ES-I3 (cell line): ENCODE data around the gene ATAD3B.
"Not testable (repeated sequence)": the region's sequence is repeated elsewhere in the genome, so short reads cannot be mapped to it uniquely, and the experiment has no call there.

Experiments
- H3K36me3 ChIP-seq: 2 replicates; pipeline ENCODE4 v1.6.1; 2013; ENCODE audit warnings: mild to moderate bottlenecking, low read length, control low read depth, moderate library complexity; ENCODE audit not compliant: insufficient read depth
- H3K4me1 ChIP-seq: 2 replicates; pipeline ENCODE4 v1.6.1; 2013; ENCODE audit warnings: mild to moderate bottlenecking, control low read depth, low read length; ENCODE audit not compliant: insufficient read depth
- H3K9ac ChIP-seq: 2 replicates; pipeline ENCODE4 v1.6.1; 2013; ENCODE audit warnings: low read depth, mild to moderate bottlenecking, low read length, moderate library complexity
- H3K9me3 ChIP-seq: 2 replicates; pipeline ENCODE4 v1.6.1; 2013; ENCODE audit warnings: mild to moderate bottlenecking, low read length, moderate library complexity; ENCODE audit not compliant: control insufficient read depth, insufficient read depth

Gene ATAD3B

GRCh38 chr1:1531947-1532346 is 60.4 kb downstream of the ATAD3B start:
- Histone ChIP-seq H3K9me3 (no peaks in the 10 kb centered on the region), H3K9ac (no peak overlapping the region), H3K4me1 (no peaks in the 10 kb centered on the region), H3K36me3 (0 out of 2 replicates have a peak, but pooled peaks cover 5% of the 10 kb centered on the region)

DNA sequence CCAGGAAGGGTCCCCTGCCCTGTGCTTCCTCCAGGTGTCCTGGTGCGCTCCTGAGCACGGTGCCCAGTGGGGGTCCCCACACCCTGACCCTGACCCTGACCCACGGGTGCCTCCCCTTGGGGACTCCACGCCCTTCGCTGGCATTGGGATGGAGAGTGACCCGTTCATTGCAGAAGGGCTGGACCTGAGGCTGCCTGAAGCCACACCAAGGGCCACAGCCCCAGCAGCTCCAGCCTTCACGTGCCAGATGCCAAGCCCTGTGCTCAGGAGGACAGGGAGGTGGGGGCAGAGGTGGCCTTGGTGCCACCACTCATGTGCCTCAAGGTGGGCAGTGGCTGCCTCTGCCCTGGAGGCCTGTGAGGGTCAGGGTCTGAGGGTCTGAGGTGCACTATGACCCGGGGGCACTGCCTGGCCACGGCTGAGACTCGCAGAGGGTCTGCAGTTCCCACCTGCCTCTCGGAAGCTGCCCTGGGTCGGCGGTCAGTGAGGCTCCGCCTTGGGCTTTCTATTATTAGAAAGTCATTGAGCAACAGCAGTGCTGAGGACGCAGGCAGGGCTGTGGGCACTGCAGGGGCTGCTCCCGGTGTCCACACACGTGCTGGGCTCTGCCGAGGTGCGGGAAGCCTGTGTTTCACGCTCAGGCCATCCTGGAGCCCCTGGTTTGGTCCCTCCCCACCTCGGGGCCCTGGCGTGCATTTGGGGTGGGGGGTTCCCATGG is 61.8 kb downstream of the ATAD3B start:
- not testable (repeated sequence) for H3K9me3 ChIP-seq, H3K36me3 ChIP-seq, H3K4me1 ChIP-seq

GRCh38 chr1:1533894-1534291 is 62.3 kb downstream of the ATAD3B start:
- not testable (repeated sequence) for H3K9me3 ChIP-seq, H3K36me3 ChIP-seq, H3K9ac ChIP-seq, H3K4me1 ChIP-seq

More for the DNA sequence above, 61.8 kb downstream of the ATAD3B start:
- H3K9ac ChIP-seq, result not testable (repeated sequence)

DNA sequence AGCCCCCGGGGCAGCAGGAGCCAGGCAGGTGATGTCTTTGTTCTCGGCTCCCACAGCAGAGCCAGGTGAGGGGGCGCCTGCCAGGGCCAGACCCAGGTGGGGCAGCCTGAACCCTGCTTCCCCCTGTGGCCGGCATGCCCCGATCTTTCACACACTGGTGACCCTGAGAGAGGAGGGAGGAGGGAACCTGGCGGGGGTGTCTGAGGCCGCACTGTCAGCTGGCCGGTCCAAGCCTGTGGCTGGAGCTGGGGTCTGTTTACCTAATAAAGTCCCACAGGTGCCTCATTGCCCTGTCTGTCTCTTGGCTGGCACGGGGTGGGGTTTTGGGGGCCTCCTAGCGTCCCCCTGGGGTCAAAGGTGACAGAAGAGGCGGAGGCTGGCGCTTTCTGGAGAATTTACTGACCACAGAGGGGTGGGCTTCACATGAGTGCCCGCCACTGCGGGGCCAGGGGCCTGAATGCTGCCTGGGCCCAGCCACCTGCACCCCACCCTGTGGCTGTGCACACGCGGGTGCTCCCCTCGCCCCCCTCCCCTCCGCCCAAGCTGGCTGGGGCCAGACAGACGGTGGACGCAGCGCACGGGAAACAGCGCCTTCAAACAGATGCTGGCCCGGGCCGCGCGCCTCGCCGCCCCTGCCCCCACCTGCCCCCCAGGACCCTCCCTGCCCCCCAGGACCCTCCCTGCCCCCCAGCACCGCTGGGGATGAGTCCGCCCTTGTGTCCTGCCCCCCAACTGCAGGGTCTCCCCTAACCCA is 63.0 kb downstream of the ATAD3B start:
- Histone ChIP-seq H3K9me3 (no peaks in the 10 kb centered on the region), H3K9ac (no peak overlapping the region), H3K4me1 (no peaks in the 10 kb centered on the region), H3K36me3 (0 out of 2 replicates have a peak, but pooled peaks cover 5% of the 10 kb centered on the region)

GRCh38 chr1:1535201-1536018 is 63.8 kb downstream of the ATAD3B start:
- no peaks in the 10 kb centered on the region for H3K9me3 ChIP-seq
- H3K36me3 ChIP-seq, result no peaks in the 10 kb centered on the region
- H3K9ac ChIP-seq, result no peak overlapping the region
- no peaks in the 10 kb centered on the region for H3K4me1 ChIP-seq

DNA sequence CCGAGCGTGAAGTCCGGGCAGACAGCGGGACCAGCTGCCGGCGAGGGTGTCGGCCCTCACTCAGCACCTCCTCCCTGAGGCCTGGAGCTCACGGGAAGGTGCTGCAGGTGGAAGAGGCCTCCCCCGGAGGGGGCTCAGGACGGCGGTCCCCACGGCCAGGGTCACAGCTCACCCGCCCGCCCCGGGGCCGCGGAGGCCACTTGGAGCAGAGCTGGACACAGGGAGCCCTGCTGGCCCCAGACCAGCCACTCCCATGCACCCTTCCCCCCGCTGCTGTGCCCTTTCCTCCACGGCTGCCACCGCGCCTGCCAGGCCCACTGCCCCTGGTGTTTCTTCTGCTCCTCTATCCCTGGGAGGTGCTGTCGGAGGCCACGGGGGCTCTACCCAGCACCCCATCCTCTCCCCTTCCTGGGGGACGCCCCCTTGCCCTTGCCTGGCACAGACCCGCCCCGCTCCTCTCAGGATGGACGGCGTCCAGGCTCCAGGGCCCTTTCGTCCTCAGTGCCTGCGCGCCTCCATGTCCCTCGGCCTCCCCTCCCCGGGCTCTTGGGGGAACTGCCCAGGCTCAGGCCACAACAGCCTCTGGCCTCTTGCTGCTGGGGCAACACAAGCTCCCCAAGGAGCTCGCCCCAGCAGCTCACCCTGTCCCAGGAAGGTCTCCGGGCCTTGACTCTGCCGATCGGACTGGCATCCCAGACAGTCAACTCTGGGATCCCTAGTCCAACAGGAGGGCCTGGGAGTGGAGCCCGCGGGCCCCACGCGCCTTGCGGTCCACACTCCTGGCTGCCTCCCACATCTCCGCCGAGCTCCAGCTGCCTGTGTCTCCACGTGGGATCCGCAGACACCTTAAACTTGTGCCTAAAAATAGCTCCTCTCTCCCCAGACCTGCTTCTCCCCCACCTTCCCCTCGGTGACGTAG is 64.7 kb downstream of the ATAD3B start:
- no peaks in the 10 kb centered on the region for H3K4me1 ChIP-seq
- no peak overlapping the region for H3K9ac ChIP-seq
- H3K36me3 ChIP-seq, result no peaks in the 10 kb centered on the region
- no peaks in the 10 kb centered on the region for H3K9me3 ChIP-seq

GRCh38 chr1:1536938-1537546 is 65.5 kb downstream of the ATAD3B start:
- H3K4me1 ChIP-seq, result no peaks in the 10 kb centered on the region
- no peak overlapping the region for H3K9ac ChIP-seq
- no peaks in the 10 kb centered on the region for H3K9me3 ChIP-seq
- H3K36me3 ChIP-seq, result no peaks in the 10 kb centered on the region

- Histone ChIP-seq H3K9me3 (no peaks in the 10 kb centered on the region), H3K36me3 (no peaks in the 10 kb centered on the region), H3K9ac (no peak overlapping the region), H3K4me1 (no peaks in the 10 kb centered on the region)
Measured at GRCh38 chr1:1537626-1538250, 66.2 kb downstream of the ATAD3B start.

DNA sequence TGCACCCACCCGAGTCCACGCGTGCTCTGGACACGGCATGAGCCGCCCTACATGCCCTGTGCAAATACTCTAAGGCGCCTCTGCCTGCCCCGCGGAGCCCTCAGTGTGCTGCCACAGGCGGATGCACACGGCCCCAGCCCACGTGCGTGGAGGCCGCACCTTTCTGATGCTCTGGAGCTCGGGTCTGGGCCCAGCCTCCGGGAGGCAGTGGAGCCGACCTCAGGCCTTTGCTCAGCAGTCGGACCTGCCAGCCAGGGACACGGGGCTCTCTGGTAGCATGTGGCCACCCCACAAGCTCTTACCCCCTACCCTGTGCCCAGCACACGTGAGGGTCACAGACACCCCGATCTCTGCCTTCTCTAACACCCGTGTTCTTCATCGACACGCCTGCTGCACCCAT is 66.8 kb downstream of the ATAD3B start:
- no peaks in the 10 kb centered on the region for H3K9me3 ChIP-seq
- no peaks in the 10 kb centered on the region for H3K4me1 ChIP-seq
- H3K36me3 ChIP-seq, result no peaks in the 10 kb centered on the region
- H3K9ac ChIP-seq, result no peak overlapping the region

GRCh38 chr1:1538989-1539309 is 67.4 kb downstream of the ATAD3B start:
- no peak overlapping the region for H3K9ac ChIP-seq
- H3K9me3 ChIP-seq, result no peaks in the 10 kb centered on the region
- H3K36me3 ChIP-seq, result 0 out of 2 replicates have a peak, but pooled peaks cover 2% of the 10 kb centered on the region
- no peaks in the 10 kb centered on the region for H3K4me1 ChIP-seq

- Histone ChIP-seq H3K36me3 (0 out of 2 replicates have a peak, but pooled peaks cover 3% of the 10 kb centered on the region), H3K9ac (peak overlapping the region; percentile 53; the same call in 1 of the 2 replicates), H3K9me3 (no peaks in the 10 kb centered on the region), H3K4me1 (no peaks in the 10 kb centered on the region)
Measured at GRCh38 chr1:1539310-1540089, 67.9 kb downstream of the ATAD3B start.

DNA sequence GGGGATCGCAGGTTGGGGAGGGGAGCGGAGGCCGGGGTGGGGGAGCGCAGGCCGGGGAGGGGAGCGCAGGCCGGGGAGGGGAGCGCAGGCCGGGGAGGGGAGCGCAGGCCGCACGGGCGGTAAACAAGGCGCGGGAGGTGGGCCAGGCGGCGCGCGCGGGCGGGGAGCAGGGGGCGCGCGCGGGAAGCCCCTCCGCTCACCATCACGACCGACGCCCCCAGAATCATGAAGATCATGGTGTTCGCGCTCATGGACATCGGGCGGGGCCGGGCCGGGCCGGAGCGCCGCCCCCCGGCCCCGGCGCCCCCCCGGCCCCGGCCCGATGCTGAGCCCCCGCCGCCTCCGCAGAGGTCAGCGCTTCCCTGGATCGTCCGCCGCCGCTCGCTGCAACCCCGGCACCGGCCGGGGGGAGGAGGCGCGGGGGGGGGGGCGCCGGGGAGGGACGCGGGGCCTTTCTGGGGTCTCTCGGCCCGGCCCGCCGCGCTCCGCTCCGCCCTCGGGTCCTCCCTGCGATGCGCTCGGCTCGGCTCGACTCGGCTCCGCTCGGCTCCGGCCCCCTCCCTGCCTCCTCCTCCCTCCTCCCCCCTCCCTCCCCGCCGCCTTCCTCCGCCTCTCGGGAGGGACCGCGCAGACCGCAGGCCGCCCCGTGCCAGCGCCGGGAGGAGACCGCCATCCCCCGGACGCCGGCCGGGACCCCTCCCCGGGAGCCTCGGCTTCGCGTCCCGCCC is 68.7 kb downstream of the ATAD3B start, which contains the start of gene TMEM240:
TMEM240 (minus strand) TSS at position 535 of the 728 bp plus-strand sequence; CDS start at position 257, 278 bp downstream.
- Histone ChIP-seq H3K4me1 (no peaks in the 10 kb centered on the region), H3K36me3 (0 out of 2 replicates have a peak, but pooled peaks cover 3% of the 10 kb centered on the region), H3K9me3 (no peaks in the 10 kb centered on the region), H3K9ac (peak within 1 kb of the TSS; percentile 82)
